Motor neuron (in vitro differentiated cells): Measurements from ENCODE around the gene EPB41L2. TPM values are rescaled to one million over a fixed set of nuclear protein-coding genes. Genes with fewer than 3 reads are reported as not detected.

Experiments
- ATAC-seq, 8 experiments: fragments of 200-7000 bp; cut with Tn5 transposase; replicated peaks in 6 of 8; 2 replicates each; pipeline ENCODE4 v1.8.0; 2021; ENCODE audit warnings: mild to moderate bottlenecking in 8 of 8, moderate library complexity in 8 of 8
- H3K27ac ChIP-seq, 2 donors: fragments of 250-450 bp; sonication (Bioruptor Pico); 2 replicates each; pipeline ENCODE4 v1.9.0; 2021; ENCODE audit warnings: antibody characterized with exemption in 2 of 2, mild to moderate bottlenecking in 2 of 2, moderate library complexity in 1 of 2
- H3K4me1 ChIP-seq, 2 donors: fragments of 250-450 bp; sonication (Bioruptor Pico); replicated peaks in 1 of 2; 2 replicates each; pipeline ENCODE4 v1.6.1; 2021; ENCODE audit warnings: antibody characterized with exemption in 2 of 2, mild to moderate bottlenecking in 2 of 2, moderate library complexity in 1 of 2
- H3K4me3 ChIP-seq, 5 donors: fragments of 250-450 bp; sonication (Bioruptor Pico); 2 replicates each; pipeline ENCODE4 v1.9.0; 2021; ENCODE audit warnings: antibody characterized with exemption in 5 of 5, mild to moderate bottlenecking in 5 of 5, moderate library complexity in 4 of 5
- WGBS, 10 experiments: fragments of 450-650 bp; shearing (Covaris generic); methylation state at CpG; one replicate each; pipeline ENCODE4 v1.0.0; 2022; 5-methylcytosine and 5-hydroxymethylcytosine counted together
- in situ Hi-C, 9 experiments: fragments of 400-800 bp; cut with MboI; loops; one replicate each; pipeline ENCODE4 v1.15.0; 2021; ENCODE audit warnings: low sequenced_read_pairs in 9 of 9, low pct_unique_long_range_greater_than_20kb in 2 of 9; ENCODE audit not compliant: unreplicated experiment in 9 of 9
- total RNA-seq, 8 experiments: library from RNA; unstranded; fragments of 300-600 nt; gene quantifications; 2 replicates each; pipeline versions ENCODE4 v1.2.3 to v1.2.4, GENCODE V29; 2022

Gene EPB41L2
- total RNA-seq, 8 experiments from 2014 or later = 17.0 to 135 (median 34.5) TPM

DNA sequence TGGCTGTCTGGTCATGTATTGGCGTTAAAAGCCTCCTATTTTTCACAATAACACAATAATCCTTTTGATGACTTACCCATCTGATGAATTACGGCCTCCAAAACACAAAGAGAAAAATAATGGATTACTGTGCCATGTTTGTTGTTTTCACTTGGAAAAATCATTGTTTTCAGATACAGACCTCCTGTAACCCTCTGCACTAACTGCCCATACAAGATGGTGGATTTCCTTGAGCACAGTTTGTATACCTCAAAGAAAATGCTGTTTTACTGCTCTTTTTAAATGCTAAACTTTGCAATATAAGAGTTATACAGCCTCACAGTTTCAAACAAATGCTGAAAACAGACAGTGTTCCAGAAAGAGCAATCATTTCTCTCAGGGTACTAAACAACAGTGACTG lies 174.8 kb downstream of the EPB41L2 start:
- Histone ChIP-seq H3K27ac (no peak overlapping the region), H3K4me3 (no peak overlapping the region), H3K4me1 (no peaks in the 10 kb centered on the region)
- in situ Hi-C loops = loop anchor here (10.0 to 25.0 kb wide), 6 partner anchors 224 to 649 kb away; no protein-coding TSS in a partner anchor
- WGBS, 10 experiments = 52 to 100% (median 91%) methylated on average over 1 to 2 of the region's 2 CpGs
- no peak for ATAC-seq

DNA sequence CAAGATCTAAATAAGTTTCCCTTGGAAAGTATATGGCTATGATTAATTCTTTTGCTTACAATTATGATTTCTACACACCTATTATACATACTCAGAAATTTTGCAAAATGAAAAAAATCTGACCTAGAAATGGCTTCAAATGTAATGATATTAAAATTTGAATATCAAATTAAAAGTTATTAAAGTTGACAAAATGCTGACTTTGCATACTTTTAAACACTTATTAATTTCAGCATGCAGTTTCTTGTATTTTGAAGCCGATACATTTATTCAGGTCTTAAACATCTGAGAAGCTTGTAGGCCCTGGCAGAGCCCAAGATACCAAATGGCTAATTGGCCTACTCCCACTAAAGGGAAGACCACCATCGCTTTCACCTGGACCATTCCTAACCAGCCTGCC lies 176.1 kb downstream of the EPB41L2 start:
- WGBS, 10 experiments = 67 to 100% (median 100%) methylated on average over 1 to 2 of the region's 2 CpGs
- no peak overlapping the region for H3K27ac ChIP-seq
- no peaks in the 10 kb centered on the region for H3K4me1 ChIP-seq
- ATAC-seq = no peak
- in situ Hi-C loops = loop anchor here (10.0 to 25.0 kb wide), 6 partner anchors 225 to 650 kb away; no protein-coding TSS in a partner anchor
- no peak overlapping the region for H3K4me3 ChIP-seq

DNA sequence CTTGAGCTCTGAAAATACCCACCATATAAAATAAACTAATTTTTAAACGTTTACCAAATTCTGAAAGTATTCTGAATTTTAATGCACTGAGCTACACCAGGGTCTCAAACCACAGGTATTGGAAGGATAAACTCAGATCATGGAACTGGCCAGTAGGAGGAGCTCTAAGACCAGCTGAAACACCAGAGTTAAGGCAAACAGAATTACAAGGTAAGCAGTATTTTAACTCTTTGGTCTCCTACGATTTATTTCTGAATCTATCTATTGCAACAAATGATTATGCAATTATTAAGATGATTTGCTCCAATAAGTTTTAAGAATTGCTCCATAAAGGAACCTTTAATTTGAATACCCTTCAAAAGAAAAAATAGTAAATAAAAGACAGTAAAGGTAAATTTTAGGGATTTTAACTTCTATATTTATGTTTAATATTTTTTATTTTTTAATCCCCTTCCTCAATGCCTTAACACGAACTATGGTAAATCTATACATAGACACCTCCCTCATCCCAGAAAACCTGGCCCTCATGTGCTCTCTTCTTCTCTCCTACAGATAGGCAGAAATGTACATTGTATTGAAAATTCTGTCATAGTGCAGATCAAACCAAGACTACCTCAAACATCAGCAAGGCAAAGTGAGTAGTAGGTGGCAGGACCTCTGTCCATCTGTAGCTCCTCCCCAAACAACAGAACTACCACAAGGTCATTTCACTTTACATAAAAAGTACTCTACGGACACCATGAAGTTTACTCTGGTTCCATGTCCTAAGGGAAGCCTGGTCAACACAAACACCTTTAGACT lies 177.5 kb downstream of the EPB41L2 start:
- Histone ChIP-seq H3K4me1 (no peaks in the 10 kb centered on the region), H3K27ac (no peak overlapping the region), H3K4me3 (no peak overlapping the region)
- WGBS, 10 experiments = 0 to 40% (median 29%) methylated on average over 2 to 4 of the region's 4 CpGs
- in situ Hi-C loops = loop anchor here (10.0 to 25.0 kb wide), 6 partner anchors 227 to 652 kb away; no protein-coding TSS in a partner anchor
- ATAC-seq = peak; percentile 69 to 92 (median 76)

DNA sequence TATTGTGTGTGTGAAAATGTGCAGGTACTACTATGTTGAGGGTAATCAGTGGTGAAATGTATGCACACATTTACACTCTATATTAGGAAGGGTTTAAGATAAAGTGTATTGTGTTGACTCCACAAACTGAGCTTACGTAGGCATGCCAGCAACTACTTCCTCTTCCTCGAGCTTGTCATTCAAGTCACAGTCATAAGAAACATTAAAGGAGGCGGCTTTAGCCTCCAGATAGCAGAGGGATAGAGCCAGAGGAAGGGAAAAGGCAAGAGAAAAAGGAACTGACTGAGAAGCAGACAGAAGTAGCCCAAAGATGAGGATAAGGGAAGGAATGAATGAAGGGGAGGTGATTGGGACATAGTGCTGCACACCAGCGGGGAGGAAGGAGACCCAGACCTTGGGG lies 180.7 kb downstream of the EPB41L2 start:
- in situ Hi-C loops = loop anchor here (10.0 to 25.0 kb wide), 6 partner anchors 230 to 655 kb away; no protein-coding TSS in a partner anchor
- Histone ChIP-seq H3K27ac (no peak overlapping the region), H3K4me3 (no peak overlapping the region), H3K4me1 (no peaks in the 10 kb centered on the region)
- 82 to 100% (median 89%) methylated on average over 2 to 4 of the region's 4 CpGs; no CpG with 5 or more reads in 1 of the 10 experiments for WGBS, 10 experiments
- no peak for ATAC-seq

DNA sequence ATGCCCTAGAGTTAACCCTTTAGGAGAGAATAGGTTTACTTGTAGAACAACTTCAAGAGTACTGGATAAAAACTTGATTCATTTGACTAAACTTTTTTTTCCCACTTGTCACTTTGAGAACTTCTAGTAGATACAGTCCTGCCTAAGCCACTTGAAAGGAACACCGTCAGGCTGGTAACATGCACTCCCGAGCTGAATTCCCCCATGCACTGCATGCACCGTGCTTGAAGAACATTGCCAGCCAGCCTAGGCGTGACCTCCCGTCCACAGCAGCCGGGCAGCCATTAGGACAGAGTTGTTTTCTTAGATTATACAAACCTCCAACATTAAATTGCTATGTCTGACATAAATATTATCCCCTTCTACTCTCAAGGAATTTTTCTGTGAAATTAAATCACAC lies 183.2 kb downstream of the EPB41L2 start:
- ATAC-seq = no peak
- Histone ChIP-seq H3K4me3 (no peak overlapping the region), H3K27ac (no peak overlapping the region), H3K4me1 (no peaks in the 10 kb centered on the region)
- 81 to 98% (median 93%) methylated on average over 2 to 6 of the region's 6 CpGs; no CpG with 5 or more reads in 4 of the 10 experiments for WGBS, 10 experiments
- in situ Hi-C loops = loop anchor here (10.0 to 25.0 kb wide), 6 partner anchors 232 to 657 kb away; no protein-coding TSS in a partner anchor

DNA sequence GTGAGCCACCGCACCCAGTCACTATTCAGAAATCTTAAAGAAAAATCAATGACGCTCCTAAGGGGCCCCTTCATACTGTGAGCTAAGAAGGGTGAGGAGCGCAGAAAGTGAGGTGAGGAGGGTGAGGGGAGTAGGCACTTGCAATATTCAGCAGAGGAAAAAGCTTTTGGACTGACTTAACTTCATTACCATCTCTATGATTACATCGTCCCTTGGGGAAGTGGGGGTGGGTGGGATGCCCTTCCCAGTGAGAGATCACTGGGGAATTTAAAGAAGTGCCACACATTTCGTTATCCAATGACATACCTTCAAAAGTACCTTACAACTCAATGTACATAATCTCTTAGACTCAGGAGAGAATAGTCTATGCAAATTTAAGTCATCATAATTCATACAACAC lies 189.3 kb downstream of the EPB41L2 start:
- H3K27ac ChIP-seq = no peak overlapping the region
- in situ Hi-C loops = no loop called here
- H3K4me1 ChIP-seq = no peaks in the 10 kb centered on the region
- 50 to 100% (median 92%) methylated on average over 1 to 2 of the region's 5 CpGs; no CpG with 5 or more reads in 5 of the 10 experiments for WGBS, 10 experiments
- no peak overlapping the region for H3K4me3 ChIP-seq
- ATAC-seq = no peak

DNA sequence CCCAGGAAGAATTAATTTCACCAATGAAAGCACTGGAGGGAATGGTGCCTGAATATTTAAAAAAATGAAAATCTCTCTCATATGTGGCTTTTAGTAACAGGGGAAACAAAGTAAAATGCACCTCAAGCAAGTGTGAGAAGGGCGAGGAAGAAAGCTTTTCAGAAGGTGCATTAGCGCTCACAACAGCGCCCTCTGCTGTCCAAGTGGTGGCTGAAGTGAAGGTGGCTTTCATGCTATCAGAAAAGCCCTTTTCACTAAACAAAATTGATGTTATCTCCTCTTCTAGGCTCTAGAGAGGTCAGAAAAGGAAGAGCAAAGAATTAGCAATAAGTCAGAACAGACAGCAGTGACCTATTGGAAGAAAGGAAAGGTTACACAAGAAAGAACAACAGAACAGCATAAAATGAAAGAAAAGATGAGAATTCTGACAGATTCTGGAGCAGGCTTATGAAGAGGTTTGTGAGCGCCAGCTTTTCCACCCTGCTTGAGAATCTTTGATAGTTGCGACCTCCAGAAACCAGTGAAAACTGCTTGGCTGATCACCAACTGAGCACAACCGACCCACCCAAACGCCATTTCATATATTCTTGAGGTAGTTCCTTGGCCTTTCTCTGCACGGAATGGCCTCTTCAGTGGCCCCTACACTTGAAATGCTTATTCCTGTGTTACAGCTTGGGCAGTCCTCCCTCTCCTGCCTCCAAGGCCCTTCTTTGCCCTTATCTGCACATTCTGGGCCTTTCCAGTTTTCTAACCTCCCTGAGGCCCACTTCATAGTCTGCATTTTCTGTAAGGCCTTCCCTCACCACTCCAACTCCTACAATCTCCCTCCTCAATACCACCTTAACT lies 190.6 kb downstream of the EPB41L2 start:
- no peak overlapping the region for H3K27ac ChIP-seq
- 17 to 85% (median 55%) methylated on average over 3 to 8 of the region's 8 CpGs; no CpG with 5 or more reads in 1 of the 10 experiments for WGBS, 10 experiments
- no peak overlapping the region for H3K4me3 ChIP-seq
- in situ Hi-C loops = no loop called here
- peak; percentile 30 to 72 (median 51) for ATAC-seq
- H3K4me1 ChIP-seq = no peaks in the 10 kb centered on the region

DNA sequence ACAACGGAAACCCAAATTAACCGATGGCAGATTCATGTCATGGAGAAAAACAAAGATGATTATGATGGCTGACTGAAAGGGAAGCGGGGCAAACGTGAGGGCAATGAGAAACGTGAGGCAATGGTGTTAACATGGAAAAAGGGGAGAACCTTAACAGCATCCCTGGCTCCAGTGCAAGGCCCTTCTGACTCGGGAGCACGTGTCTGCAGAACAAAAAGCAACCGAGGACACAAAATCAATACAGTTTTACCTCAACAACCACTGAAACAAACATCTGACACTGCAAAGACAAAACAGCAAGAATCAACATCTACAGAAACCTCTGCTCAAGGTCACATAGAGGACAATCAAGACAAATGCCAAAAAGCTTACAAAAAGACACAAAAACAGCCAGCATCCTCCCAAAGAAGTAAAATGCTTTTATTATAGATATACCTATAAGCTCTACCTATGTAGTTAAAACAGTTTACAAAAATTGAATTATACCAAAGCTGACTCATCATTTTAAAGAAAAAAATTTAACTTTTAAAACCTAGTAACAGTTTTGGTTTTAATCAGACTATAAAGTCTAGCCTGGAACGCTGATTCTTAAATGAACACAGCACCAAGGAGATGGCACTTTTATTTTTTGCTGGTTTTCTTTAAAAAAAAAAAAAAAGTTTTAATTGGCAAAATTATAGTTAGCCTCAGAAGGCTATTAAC lies 192.7 kb downstream of the EPB41L2 start:
- in situ Hi-C loops = no loop called here
- no peaks in the 10 kb centered on the region for H3K4me1 ChIP-seq
- no peak overlapping the region for H3K27ac ChIP-seq
- ATAC-seq = no peak
- WGBS, 10 experiments = 81 to 100% (median 88%) methylated on average over 1 to 9 of the region's 9 CpGs
- no peak overlapping the region for H3K4me3 ChIP-seq

DNA sequence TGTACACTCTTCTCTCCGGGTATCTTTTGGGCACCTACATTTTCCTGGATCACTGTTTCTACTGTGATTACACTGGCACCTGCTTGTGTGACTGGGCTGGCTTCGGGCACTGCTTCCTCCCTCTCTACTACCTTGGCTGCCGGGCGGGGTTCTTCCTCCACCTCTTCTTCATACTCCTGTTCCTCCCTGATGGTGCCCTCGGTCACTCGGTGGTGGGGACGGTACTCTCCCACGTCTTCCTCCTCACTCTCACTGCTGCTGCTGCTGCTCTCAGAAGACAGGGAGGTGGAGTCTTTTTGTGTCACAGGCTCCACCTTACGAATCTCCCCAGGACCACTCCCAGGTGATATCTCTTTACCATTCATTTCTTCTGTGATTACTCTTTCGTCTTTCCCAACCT lies 193.4 kb downstream of the EPB41L2 start:
- in situ Hi-C loops = no loop called here
- WGBS, 10 experiments = 80 to 100% (median 93%) methylated on average over 1 to 10 of the region's 10 CpGs; no CpG with 5 or more reads in 1 of the 10 experiments
- ATAC-seq = no peak
- Histone ChIP-seq H3K27ac (no peak overlapping the region), H3K4me1 (no peaks in the 10 kb centered on the region), H3K4me3 (no peak overlapping the region)

DNA sequence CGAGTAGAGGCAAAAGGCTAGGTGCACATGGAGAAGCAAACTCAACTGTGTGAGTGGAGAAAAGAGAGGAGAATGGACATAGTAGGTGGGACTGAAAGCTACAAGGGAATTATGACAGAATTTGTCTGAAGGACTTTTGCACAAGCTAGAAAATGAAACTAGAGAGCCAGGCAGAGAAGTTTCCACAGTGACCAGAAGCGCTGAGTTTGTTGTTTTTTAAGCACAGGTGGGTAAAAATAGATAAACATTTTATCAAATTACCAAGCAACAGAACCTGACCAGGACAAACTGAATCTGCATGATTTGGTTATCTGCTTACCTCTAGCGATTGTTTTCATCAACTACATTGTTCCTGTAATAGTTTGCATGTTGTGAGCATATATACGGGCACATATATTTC lies 197.3 kb downstream of the EPB41L2 start:
- Histone ChIP-seq H3K4me1 (no peaks in the 10 kb centered on the region), H3K4me3 (no peak overlapping the region), H3K27ac (no peak overlapping the region)
- WGBS, 10 experiments = 60 to 100% (median 95%) methylated on average over 1 to 4 of the region's 4 CpGs
- in situ Hi-C loops = no loop called here
- ATAC-seq = no peak

DNA sequence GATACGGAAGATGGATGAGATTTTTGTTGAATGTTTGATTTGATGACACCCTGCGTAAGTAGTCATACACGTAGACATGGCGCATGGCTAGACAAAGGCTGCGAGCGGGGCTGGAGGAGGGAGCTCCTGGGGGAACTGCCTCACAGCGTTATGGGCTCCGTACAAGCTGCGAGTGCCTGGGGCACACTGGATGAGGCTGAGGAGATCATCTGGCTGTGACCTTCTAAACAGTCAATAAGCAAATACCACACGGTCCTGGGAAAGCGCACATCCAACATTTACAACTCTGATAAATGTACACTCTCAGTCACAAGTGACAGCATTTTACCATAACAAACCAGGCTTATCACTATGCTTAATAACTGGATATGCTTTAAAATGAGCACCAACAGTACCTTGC lies 198.7 kb downstream of the EPB41L2 start:
- ATAC-seq = no peak
- Histone ChIP-seq H3K27ac (no peak overlapping the region), H3K4me3 (no peak overlapping the region), H3K4me1 (no peaks in the 10 kb centered on the region)
- in situ Hi-C loops = no loop called here
- 91 to 100% (median 96%) methylated on average over 5 to 11 of the region's 11 CpGs; no CpG with 5 or more reads in 1 of the 10 experiments for WGBS, 10 experiments

DNA sequence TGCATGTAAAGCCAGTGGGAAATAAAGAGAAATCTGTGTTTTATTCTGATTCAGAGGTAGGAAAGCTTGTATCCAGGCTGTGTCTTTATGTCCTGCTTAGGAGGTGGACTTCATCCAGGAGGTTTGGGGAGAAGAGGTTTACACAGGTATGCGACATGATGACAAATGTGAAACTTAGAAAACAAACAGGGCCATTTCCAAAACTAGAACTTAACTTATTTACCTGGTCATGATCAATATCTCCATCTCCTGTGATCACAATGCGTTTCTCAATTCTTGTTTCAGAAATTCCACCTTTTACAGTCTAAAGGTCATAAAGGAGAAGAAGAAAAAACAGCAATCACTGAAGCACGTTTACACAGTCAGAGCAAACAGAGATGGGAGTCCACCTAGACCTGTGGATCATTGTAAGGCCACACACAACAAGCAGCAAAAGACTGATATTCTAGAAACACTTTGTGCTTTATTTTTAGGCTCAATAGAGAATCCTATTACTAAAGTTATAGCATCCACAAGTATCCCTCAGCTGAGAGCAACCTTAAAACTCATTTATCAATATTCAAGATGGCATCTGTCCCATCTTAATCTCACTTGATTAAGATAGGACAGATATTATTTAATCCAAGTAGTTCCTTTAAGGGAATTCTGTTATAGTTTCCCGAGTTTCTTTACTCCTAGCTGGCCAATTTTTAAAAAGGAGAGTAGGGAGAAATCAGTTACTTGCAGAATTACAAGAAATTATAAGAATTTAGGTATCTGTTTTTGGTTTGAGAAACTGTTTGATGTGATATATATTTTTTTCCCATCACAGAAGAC lies 199.4 kb downstream of the EPB41L2 start:
- Histone ChIP-seq H3K4me1 (no peaks in the 10 kb centered on the region), H3K27ac (no peak overlapping the region), H3K4me3 (no peak overlapping the region)
- WGBS, 10 experiments = 86 to 100% (median 97%) methylated on average over 1 to 4 of the region's 4 CpGs
- in situ Hi-C loops = no loop called here
- no peak for ATAC-seq
